HepG2 (cell line): ENCODE data around the gene SESN2. TPM values are rescaled to one million over a fixed set of nuclear protein-coding genes. Genes with fewer than 3 reads are reported as not detected.

Experiments
- ARID2 ChIP-seq: sonication (generic); formaldehyde crosslinking; IDR thresholded peaks from 2 replicates; pipeline ENCODE4 v1.8.1; 2022; ENCODE audit warnings: mild to moderate bottlenecking, missing genetic modification reagents, borderline replicate concordance
- CBX2 ChIP-seq, 2 experiments: fragments of 200-600 bp in 1 of 2; sonication (generic); formaldehyde crosslinking in 1 of 2; IDR thresholded peaks; 2 replicates each; pipeline versions ENCODE4 v1.7.0 to v1.8.1; 2018 to 2022; ENCODE audit warnings: low read depth in 2 of 2, low read length in 1 of 2, mild to moderate bottlenecking in 1 of 2, missing genetic modification reagents in 1 of 2
- CEBPG ChIP-seq: IDR thresholded peaks from 2 replicates; pipeline ENCODE4 v1.6.1; 2016
- CHD4 ChIP-seq: fragments of 200-600 bp; sonication (generic); IDR thresholded peaks from 2 replicates; pipeline ENCODE4 v1.7.0; 2017; ENCODE audit warnings: mild to moderate bottlenecking, low read length, borderline replicate concordance
- FUBP1 ChIP-seq: sonication (generic); formaldehyde crosslinking; IDR thresholded peaks from 2 replicates; pipeline ENCODE4 v1.5.1; 2020; ENCODE audit warnings: missing genetic modification reagents, mild to moderate bottlenecking, borderline replicate concordance
- KDM5A ChIP-seq: fragments of 200-600 bp; sonication (generic); IDR thresholded peaks from 2 replicates; pipeline ENCODE4 v1.7.0; 2018; ENCODE audit warnings: antibody characterized with exemption, mild to moderate bottlenecking, low read length, borderline replicate concordance
- KIAA2018 ChIP-seq: sonication (generic); formaldehyde crosslinking; IDR thresholded peaks from 2 replicates; pipeline ENCODE4 v1.5.0; 2020; ENCODE audit warnings: mild to moderate bottlenecking, missing genetic modification reagents, borderline replicate concordance
- NFKB2 ChIP-seq: sonication (generic); formaldehyde crosslinking; IDR thresholded peaks from 2 replicates; pipeline ENCODE4 v1.4.0; 2020; ENCODE audit warnings: missing genetic modification reagents, borderline replicate concordance
- NR2F2 ChIP-seq: IDR thresholded peaks from 2 replicates; pipeline ENCODE4 v1.6.1; 2012; ENCODE audit warnings: low read depth, inconsistent platforms, borderline replicate concordance
- ONECUT2 ChIP-seq: sonication (generic); formaldehyde crosslinking; IDR thresholded peaks from 2 replicates; pipeline ENCODE4 v1.4.0; 2020; ENCODE audit warnings: missing genetic modification reagents
- TBL1XR1 ChIP-seq: fragments of 150-350 bp; IDR thresholded peaks from 2 replicates; pipeline ENCODE4 v1.6.1; 2014; ENCODE audit warnings: borderline replicate concordance, low read length; ENCODE audit not compliant: partially characterized antibody
- ZBTB39 ChIP-seq: sonication (generic); formaldehyde crosslinking; IDR thresholded peaks from 2 replicates; pipeline ENCODE4 v1.5.0; 2020; ENCODE audit warnings: missing genetic modification reagents
- ZNF274 ChIP-seq: sonication (generic); formaldehyde crosslinking; IDR thresholded peaks from 2 replicates; pipeline ENCODE4 v1.5.1; 2020; ENCODE audit warnings: mild to moderate bottlenecking, missing genetic modification reagents
- ZNF468 ChIP-seq: sonication (generic); formaldehyde crosslinking; IDR thresholded peaks from 2 replicates; pipeline ENCODE4 v1.8.0; 2022; ENCODE audit warnings: mild to moderate bottlenecking, moderate library complexity, missing genetic modification reagents
- ZNF678 ChIP-seq: sonication (generic); formaldehyde crosslinking; IDR thresholded peaks from 2 replicates; pipeline ENCODE4 v1.4.0; 2020; ENCODE audit warnings: mild to moderate bottlenecking, missing genetic modification reagents
- ZNF709 ChIP-seq: sonication (generic); formaldehyde crosslinking; IDR thresholded peaks from 2 replicates; pipeline ENCODE4 v1.5.0; 2020; ENCODE audit warnings: mild to moderate bottlenecking, missing genetic modification reagents
- polyA plus RNA-seq, 8 experiments: library from polyadenylated mRNA; depleted of rRNA in 3 of 8; stranded (reverse) in 7 of 8; unstranded in 1 of 8; fragments of >200 nt; fragmentation: Illumina TruSeq in 4 of 8; extraction: Trizol in 4 of 8; gene quantifications; 2 replicates each; pipeline versions ENCODE4 v1.2.1 to v1.2.3, GENCODE V29; 2011 to 2016; ENCODE audit warnings: low read depth in 4 of 8, missing spikeins in 1 of 8, mixed read lengths in 1 of 8; ENCODE audit not compliant: insufficient read depth in 1 of 8
- total RNA-seq, 5 experiments: library from RNA; depleted of rRNA; stranded (reverse); fragments of >200 nt; fragmentation: Illumina TruSeq; extraction: Trizol; gene quantifications; 2 replicates each; pipeline ENCODE4 v1.2.3, GENCODE V29; 2016; ENCODE audit warnings: low read depth in 1 of 5

SESN2 gene
- total and polyA plus RNA-seq, 2 of the 13 experiments (the other 11 are each of a cell fraction or from before 2014, with no cell fraction given): 13.2 to 19.1 TPM

GRCh38 chr1:28296401-28297261 lies 37.3 kb downstream of the SESN2 start (continued):
- TF ChIP-seq KIAA2018 (CRISPR knock-in tag): no peak
- TF ChIP-seq CBX2 (IDR thresholded peaks at IDR 0.05; ENCODE audit: low read depth, low read length): no peak
- TF ChIP-seq CBX2 (CRISPR knock-in tag; IDR thresholded peaks at IDR 0.05; ENCODE audit: low read depth): no peak
- peak; percentile 39; the same call in 1 of the 2 replicates for TF ChIP-seq CEBPG
- peak; percentile 34; the same call in 1 of the 2 replicates for TF ChIP-seq NR2F2
- peak; percentile 38; the same call in 1 of the 2 replicates for TF ChIP-seq NFKB2 (CRISPR knock-in tag)
- no peak for TF ChIP-seq ZNF274 (CRISPR knock-in tag)
- peak; percentile 74; the same call in 1 of the 2 replicates for TF ChIP-seq CHD4
- TF ChIP-seq ONECUT2 (CRISPR knock-in tag): no peak
- no peak for TF ChIP-seq ZNF709 (CRISPR knock-in tag)
- TF ChIP-seq ZNF678 (CRISPR knock-in tag): no peak
- no peak for TF ChIP-seq ARID2 (CRISPR knock-in tag)
- TF ChIP-seq KDM5A: no peak; the same call in 1 of the 2 replicates
- no peak for TF ChIP-seq FUBP1 (CRISPR knock-in tag)
- peak; percentile 84; the same call in 1 of the 2 replicates for TF ChIP-seq ZBTB39 (CRISPR knock-in tag)
- no peak for TF ChIP-seq TBL1XR1
- TF ChIP-seq ZNF468 (CRISPR knock-in tag): no peak
